Measurements from ENCODE around the gene ZNF578. TPM values are rescaled to one million over a fixed set of nuclear protein-coding genes. Genes with fewer than 3 reads are reported as not detected.
"Not testable (repeated sequence)": the region's sequence is repeated elsewhere in the genome, so short reads cannot be mapped to it uniquely, and the experiment has no call there.

ZNF578 gene
- total and polyA plus RNA-seq, 4 donors: 4.8 to 15.5 (median 8.0) TPM

- H3K27me3 ChIP-seq (ENCODE audit: control insufficient read depth, insufficient read depth, low read length): no peaks in the 10 kb centered on the region
- no peak for DNase-seq (ENCODE audit: low read depth in 4 of 6, low spot score in 6 of 6)
- peaks cover 20% of the 10 kb centered on the region for H3K4me1 ChIP-seq (ENCODE audit: control insufficient read depth, insufficient read depth, low read length)
- no peaks in the 10 kb centered on the region for H3K9me3 ChIP-seq (ENCODE audit: control insufficient read depth, insufficient read depth, low read length)
- H3K27ac ChIP-seq (ENCODE audit: low read depth, low read length): no peak overlapping the region
- H3K4me3 ChIP-seq (ENCODE audit: low read depth, low read length): no peak overlapping the region
- WGBS (ENCODE audit: insufficient coverage): no CpG with 5 or more reads among the region's 2 CpGs
- no peaks in the 10 kb centered on the region for H3K36me3 ChIP-seq (ENCODE audit: control insufficient read depth, insufficient read depth, low read length)
Measured at GRCh38 chr19:52532480-52532879, 79.1 kb downstream of the ZNF578 start.

DNA sequence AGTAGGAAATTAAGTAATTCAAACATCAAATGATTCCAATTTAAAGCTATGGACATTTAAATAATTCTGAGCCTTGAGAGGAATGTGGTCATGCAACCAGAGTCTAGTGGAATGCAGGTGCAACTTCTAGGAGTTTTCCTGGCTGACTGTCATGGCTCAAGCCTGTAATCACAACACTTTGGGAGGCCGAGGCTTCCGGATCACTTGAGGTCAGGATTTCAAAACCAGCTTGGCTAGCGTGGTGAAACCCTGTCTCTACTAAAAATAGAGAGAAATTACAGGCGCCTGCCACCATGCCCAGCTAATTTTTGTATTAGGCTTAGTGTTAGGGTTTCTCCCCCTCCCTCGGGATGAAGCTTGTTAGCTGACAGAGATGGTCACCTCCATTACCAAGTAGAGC is 80.5 kb downstream of the ZNF578 start:
- Histone ChIP-seq H3K27me3 (ENCODE audit: control insufficient read depth, insufficient read depth, low read length) (no peaks in the 10 kb centered on the region), H3K36me3 (ENCODE audit: control insufficient read depth, insufficient read depth, low read length) (no peaks in the 10 kb centered on the region), H3K27ac (ENCODE audit: low read depth, low read length) (no peak overlapping the region), H3K4me1 (ENCODE audit: control insufficient read depth, insufficient read depth, low read length) (peaks cover 15% of the 10 kb centered on the region), H3K9me3 (ENCODE audit: control insufficient read depth, insufficient read depth, low read length) (no peaks in the 10 kb centered on the region), H3K4me3 (ENCODE audit: low read depth, low read length) (no peak overlapping the region)
- WGBS (ENCODE audit: insufficient coverage): no CpG with 5 or more reads among the region's 5 CpGs
- no peak for DNase-seq (ENCODE audit: low read depth in 4 of 6, low spot score in 6 of 6)

- Histone ChIP-seq H3K4me1 (ENCODE audit: control insufficient read depth, insufficient read depth, low read length) (peaks cover 15% of the 10 kb centered on the region), H3K4me3 (ENCODE audit: low read depth, low read length) (peak overlapping the region; percentile 50)
- DNase-seq (ENCODE audit: low read depth in 4 of 6, low spot score in 6 of 6); H3K27me3 ChIP-seq (ENCODE audit: control insufficient read depth, insufficient read depth, low read length); H3K9me3 ChIP-seq (ENCODE audit: control insufficient read depth, insufficient read depth, low read length); H3K27ac ChIP-seq (ENCODE audit: low read depth, low read length); H3K36me3 ChIP-seq (ENCODE audit: control insufficient read depth, insufficient read depth, low read length): not testable (repeated sequence)
- 0% methylated on average over 13 of the region's 15 CpGs for WGBS (ENCODE audit: insufficient coverage)
Measured at GRCh38 chr19:52535385-52535770, 82.0 kb downstream of the ZNF578 start.

DNA sequence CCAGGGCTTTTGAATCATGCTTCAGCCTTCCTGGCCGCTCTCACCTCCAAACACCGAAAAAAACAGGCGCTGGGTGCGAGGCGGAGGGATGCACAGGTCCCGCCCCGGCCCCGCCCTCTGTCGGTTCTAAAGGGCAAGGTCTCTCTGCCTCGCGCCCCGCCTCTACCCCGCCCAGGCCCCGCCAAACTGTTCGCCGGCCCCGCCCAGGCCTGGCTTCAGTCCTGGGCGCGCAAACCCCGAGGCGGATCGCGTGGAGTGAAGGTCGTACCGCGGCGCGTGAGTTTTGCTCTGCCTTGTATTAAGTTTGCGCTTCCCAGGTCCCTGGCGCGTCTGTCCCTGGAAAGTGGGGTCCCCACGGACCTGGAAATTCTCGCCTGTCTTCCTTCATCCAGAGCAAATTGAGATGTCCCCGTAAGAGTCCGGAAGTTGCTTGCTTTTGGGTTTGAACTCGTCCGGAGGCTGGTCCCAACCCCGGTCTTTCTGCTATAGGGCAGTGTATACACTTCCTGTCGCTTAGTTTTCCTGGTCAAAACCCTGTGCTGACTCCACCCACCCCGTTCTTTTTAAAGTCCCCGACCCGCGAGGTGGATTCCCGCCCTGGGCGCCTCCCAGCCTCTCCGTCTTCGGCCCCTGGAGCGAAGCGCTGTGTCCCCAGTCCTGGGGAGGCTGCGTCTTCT is 82.6 kb downstream of the ZNF578 start:
- peak overlapping the region; percentile 42 for H3K27ac ChIP-seq (ENCODE audit: low read depth, low read length)
- no peaks in the 10 kb centered on the region for H3K36me3 ChIP-seq (ENCODE audit: control insufficient read depth, insufficient read depth, low read length)
- peak overlapping the region; percentile 50 for H3K4me3 ChIP-seq (ENCODE audit: low read depth, low read length)
- H3K4me1 ChIP-seq (ENCODE audit: control insufficient read depth, insufficient read depth, low read length): peaks cover 15% of the 10 kb centered on the region
- DNase-seq (ENCODE audit: low read depth in 4 of 6, low spot score in 6 of 6): peak; percentile 30 to 91 (median 48)
- H3K9me3 ChIP-seq (ENCODE audit: control insufficient read depth, insufficient read depth, low read length): no peaks in the 10 kb centered on the region
- WGBS (ENCODE audit: insufficient coverage): under 1% methylated on average over 50 of the region's 50 CpGs
- no peaks in the 10 kb centered on the region for H3K27me3 ChIP-seq (ENCODE audit: control insufficient read depth, insufficient read depth, low read length)

DNA sequence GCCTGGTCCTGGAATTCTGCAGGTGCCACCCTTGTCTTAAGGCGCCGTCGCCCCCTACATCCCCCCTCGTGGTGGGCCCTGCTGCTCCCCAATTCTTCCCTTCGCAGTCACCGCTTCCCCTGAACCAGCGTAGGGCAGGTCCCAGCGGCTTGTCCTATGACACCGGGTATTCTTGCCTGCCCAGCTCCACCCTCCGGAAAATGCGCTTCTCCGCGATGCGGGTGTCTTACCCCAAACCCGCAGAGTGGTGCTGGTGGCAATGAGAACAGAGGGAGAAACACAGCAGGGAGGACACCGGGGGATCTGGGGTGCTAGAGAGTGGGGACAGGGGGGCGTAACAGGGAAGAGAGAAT is 83.1 kb downstream of the ZNF578 start:
- peak in 1 of 6 donors; percentile 20 for DNase-seq (ENCODE audit: low read depth in 4 of 6, low spot score in 6 of 6)
- H3K36me3 ChIP-seq (ENCODE audit: control insufficient read depth, insufficient read depth, low read length): no peaks in the 10 kb centered on the region
- 3% methylated on average over 17 of the region's 17 CpGs for WGBS (ENCODE audit: insufficient coverage)
- peaks cover 15% of the 10 kb centered on the region for H3K4me1 ChIP-seq (ENCODE audit: control insufficient read depth, insufficient read depth, low read length)
- no peak overlapping the region for H3K27ac ChIP-seq (ENCODE audit: low read depth, low read length)
- no peaks in the 10 kb centered on the region for H3K27me3 ChIP-seq (ENCODE audit: control insufficient read depth, insufficient read depth, low read length)
- H3K4me3 ChIP-seq (ENCODE audit: low read depth, low read length): peak overlapping the region; percentile 50
- H3K9me3 ChIP-seq (ENCODE audit: control insufficient read depth, insufficient read depth, low read length): no peaks in the 10 kb centered on the region

DNA sequence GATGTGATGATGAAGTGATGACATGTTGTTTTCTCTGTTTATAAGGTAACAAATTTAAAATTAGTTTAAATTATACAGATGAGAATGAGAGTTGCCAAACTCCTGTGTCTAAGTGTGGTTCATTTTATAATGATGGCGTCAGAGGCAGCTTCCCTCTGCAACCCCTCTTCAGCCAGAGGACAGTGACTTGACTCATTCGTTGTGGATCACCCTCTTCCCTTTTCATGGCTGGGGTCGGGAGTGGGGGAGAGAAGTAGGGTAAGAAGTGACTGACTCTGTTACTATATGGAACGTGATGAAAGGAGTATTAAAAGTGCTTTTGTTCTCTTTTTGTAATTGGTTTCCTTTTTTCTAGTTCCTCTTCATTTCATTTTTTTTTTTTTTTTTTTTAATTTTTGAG is 85.5 kb downstream of the ZNF578 start:
- no CpG with 5 or more reads among the region's 4 CpGs for WGBS (ENCODE audit: insufficient coverage)

GRCh38 chr19:52541176-52541575 is 87.8 kb downstream of the ZNF578 start:
- 100% methylated on average over 1 of the region's 5 CpGs for WGBS (ENCODE audit: insufficient coverage)
- not testable (repeated sequence) for H3K4me1 ChIP-seq (ENCODE audit: control insufficient read depth, insufficient read depth, low read length); DNase-seq (ENCODE audit: low read depth in 4 of 6, low spot score in 6 of 6); H3K4me3 ChIP-seq (ENCODE audit: low read depth, low read length); H3K27ac ChIP-seq (ENCODE audit: low read depth, low read length); H3K9me3 ChIP-seq (ENCODE audit: control insufficient read depth, insufficient read depth, low read length); H3K27me3 ChIP-seq (ENCODE audit: control insufficient read depth, insufficient read depth, low read length)
- peaks cover 12% of the 10 kb centered on the region for H3K36me3 ChIP-seq (ENCODE audit: control insufficient read depth, insufficient read depth, low read length)

More for the DNA sequence above, 85.5 kb downstream of the ZNF578 start:
- H3K4me1 ChIP-seq (ENCODE audit: control insufficient read depth, insufficient read depth, low read length): peaks cover 15% of the 10 kb centered on the region
- not testable (repeated sequence) for DNase-seq (ENCODE audit: low read depth in 4 of 6, low spot score in 6 of 6); H3K36me3 ChIP-seq (ENCODE audit: control insufficient read depth, insufficient read depth, low read length); H3K9me3 ChIP-seq (ENCODE audit: control insufficient read depth, insufficient read depth, low read length); H3K27me3 ChIP-seq (ENCODE audit: control insufficient read depth, insufficient read depth, low read length); H3K4me3 ChIP-seq (ENCODE audit: low read depth, low read length); H3K27ac ChIP-seq (ENCODE audit: low read depth, low read length)

DNA sequence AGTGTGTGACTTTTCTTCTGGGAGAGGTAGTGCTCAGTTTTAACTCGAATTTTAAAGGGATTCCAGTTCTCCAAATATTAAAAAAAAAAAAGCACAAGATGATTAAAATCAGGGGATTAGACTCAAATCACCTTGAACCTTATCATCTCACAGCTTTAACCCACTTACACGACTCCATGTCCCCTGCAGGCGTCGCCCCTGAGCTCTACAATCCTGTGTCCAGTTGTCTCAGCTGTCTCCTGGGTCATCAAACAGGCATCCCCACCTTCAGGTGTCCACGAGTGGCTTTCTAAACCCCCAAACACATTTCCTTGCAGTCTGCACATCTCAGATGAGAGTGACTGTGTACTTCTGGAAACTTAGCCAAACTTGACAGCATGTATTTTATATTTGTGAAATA is 88.3 kb downstream of the ZNF578 start:
- Histone ChIP-seq H3K4me1 (ENCODE audit: control insufficient read depth, insufficient read depth, low read length) (peaks cover 3% of the 10 kb centered on the region), H3K36me3 (ENCODE audit: control insufficient read depth, insufficient read depth, low read length) (peaks cover 12% of the 10 kb centered on the region), H3K9me3 (ENCODE audit: control insufficient read depth, insufficient read depth, low read length) (no peaks in the 10 kb centered on the region), H3K4me3 (ENCODE audit: low read depth, low read length) (no peak overlapping the region), H3K27ac (ENCODE audit: low read depth, low read length) (no peak overlapping the region), H3K27me3 (ENCODE audit: control insufficient read depth, insufficient read depth, low read length) (no peaks in the 10 kb centered on the region)
- 87% methylated on average over 3 of the region's 5 CpGs for WGBS (ENCODE audit: insufficient coverage)
- DNase-seq (ENCODE audit: low read depth in 4 of 6, low spot score in 6 of 6): no peak

GRCh38 chr19:52542541-52542940 is 89.2 kb downstream of the ZNF578 start:
- H3K27me3 ChIP-seq (ENCODE audit: control insufficient read depth, insufficient read depth, low read length); H3K27ac ChIP-seq (ENCODE audit: low read depth, low read length): not testable (repeated sequence)
- 100% methylated on average over 2 of the region's 6 CpGs for WGBS (ENCODE audit: insufficient coverage)

DNA sequence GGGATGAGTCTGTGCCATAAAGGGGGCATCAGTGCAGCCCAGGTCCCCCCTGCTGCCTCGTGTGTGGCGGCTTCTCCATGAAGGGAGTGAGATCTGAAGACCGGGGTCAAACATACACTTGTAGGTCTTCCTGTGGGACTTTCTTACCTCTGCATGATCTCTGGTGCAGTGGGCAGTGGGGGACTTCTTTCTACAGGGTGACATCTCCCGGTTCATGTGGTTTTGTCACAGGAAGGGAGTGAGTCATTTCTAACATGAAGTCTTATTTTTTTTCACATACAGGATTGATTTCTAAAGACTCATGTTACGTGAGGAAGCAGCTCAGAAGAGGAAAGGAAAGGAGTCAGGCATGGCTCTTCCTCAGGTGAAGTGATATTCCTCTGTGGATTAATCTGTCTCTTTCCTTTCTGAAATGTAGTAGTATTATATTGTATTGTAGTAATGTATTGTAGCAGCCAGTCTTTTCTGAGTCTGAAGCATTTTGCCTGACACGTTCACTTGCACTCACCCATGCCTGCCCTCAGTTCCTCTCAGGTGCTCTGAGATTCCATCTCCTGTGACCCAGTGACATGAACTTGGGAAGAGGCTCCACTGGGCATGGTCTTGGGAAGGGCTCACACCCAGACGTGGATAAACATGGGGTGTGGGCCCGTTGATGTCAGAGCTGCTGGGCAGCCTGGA is 89.8 kb downstream of the ZNF578 start:
- 83% methylated on average over 6 of the region's 8 CpGs for WGBS (ENCODE audit: insufficient coverage)
- Histone ChIP-seq H3K36me3 (ENCODE audit: control insufficient read depth, insufficient read depth, low read length) (peaks cover 12% of the 10 kb centered on the region), H3K27ac (ENCODE audit: low read depth, low read length) (no peak overlapping the region), H3K4me3 (ENCODE audit: low read depth, low read length) (no peak overlapping the region), H3K27me3 (ENCODE audit: control insufficient read depth, insufficient read depth, low read length) (no peaks in the 10 kb centered on the region), H3K4me1 (ENCODE audit: control insufficient read depth, insufficient read depth, low read length) (no peaks in the 10 kb centered on the region), H3K9me3 (ENCODE audit: control insufficient read depth, insufficient read depth, low read length) (no peaks in the 10 kb centered on the region)
- no peak for DNase-seq (ENCODE audit: low read depth in 4 of 6, low spot score in 6 of 6)

More at GRCh38 chr19:52542541-52542940, 89.2 kb downstream of the ZNF578 start:
- H3K36me3 ChIP-seq (ENCODE audit: control insufficient read depth, insufficient read depth, low read length): peaks cover 12% of the 10 kb centered on the region
- H3K9me3 ChIP-seq (ENCODE audit: control insufficient read depth, insufficient read depth, low read length); H3K4me1 ChIP-seq (ENCODE audit: control insufficient read depth, insufficient read depth, low read length); H3K4me3 ChIP-seq (ENCODE audit: low read depth, low read length); DNase-seq (ENCODE audit: low read depth in 4 of 6, low spot score in 6 of 6): not testable (repeated sequence)

All from spinal cord (tissue), 10 donors.